PC-3 (cell line): ENCODE data around the gene MAST4. TPM values are rescaled to one million over a fixed set of nuclear protein-coding genes. Genes with fewer than 3 reads are reported as not detected.

Source experiments
- ATAC-seq: fragments of 200-7000 bp; cut with Tn5 transposase; 2 replicates; pipeline ENCODE4 v1.9.1; 2020; ENCODE audit warnings: mild to moderate bottlenecking, moderate library complexity
- BruUV-seq: library from RNA; stranded (reverse); fragments of 400-500 nt; replicated peaks from 2 replicates; lab custom pipeline; 2021; lab: Mats Ljungman, UMichigan
- CTCF ChIA-PET: fragments of 300-600 bp; sonication (Branson Sonifier 250); formaldehyde crosslinking; loops from one replicate; lab custom pipeline; 2022; ENCODE audit warnings: antibody characterized with exemption; lab: Charles Lee
- POLR2A ChIA-PET: fragments of 300-600 bp; sonication (Branson Sonifier 250); formaldehyde crosslinking; loops from one replicate; lab custom pipeline; 2022; ENCODE audit warnings: antibody characterized with exemption; ENCODE audit not compliant: unreplicated experiment; lab: Charles Lee
- DNase-seq: peaks from one replicate; pipeline ENCODE4 v3.0.0-alpha.2; 2015
- H2AFZ ChIP-seq: fragments of 300-600 bp; sonication (generic); 2 replicates; pipeline ENCODE4 v1.6.0; 2016; ENCODE audit warnings: antibody characterized with exemption, low read length
- H3F3A ChIP-seq: fragments of 300-600 bp; sonication (generic); one replicate; pipeline ENCODE4 v1.6.0; 2017; ENCODE audit warnings: antibody characterized with exemption, low read length, control low read depth, mild to moderate bottlenecking; ENCODE audit not compliant: unreplicated experiment
- H3K27ac ChIP-seq: fragments of 300-600 bp; sonication (generic); 2 replicates; pipeline ENCODE4 v1.5.1; 2016; ENCODE audit warnings: mild to moderate bottlenecking, low read length
- H3K27me3 ChIP-seq: fragments of 300-600 bp; sonication (generic); 2 replicates; pipeline ENCODE4 v1.6.1; 2016; ENCODE audit warnings: low read length, mixed read lengths
- H3K36me3 ChIP-seq: fragments of 300-600 bp; sonication (generic); 2 replicates; pipeline ENCODE4 v1.6.1; 2016; ENCODE audit warnings: low read depth, mixed run types, low read length, mixed read lengths
- H3K4me1 ChIP-seq: fragments of 300-600 bp; sonication (generic); 2 replicates; pipeline ENCODE4 v1.5.1; 2016; ENCODE audit warnings: low read length; ENCODE audit not compliant: insufficient read depth
- H3K4me2 ChIP-seq: fragments of 300-600 bp; sonication (generic); 2 replicates; pipeline ENCODE4 v1.6.0; 2016; ENCODE audit warnings: low read length
- H3K4me3 ChIP-seq: fragments of 300-600 bp; sonication (generic); 2 replicates; pipeline ENCODE4 v1.5.1; 2016; ENCODE audit warnings: mild to moderate bottlenecking, low read length, mixed read lengths
- H3K79me2 ChIP-seq: fragments of 300-600 bp; sonication (generic); 2 replicates; pipeline ENCODE4 v1.6.1; 2017; ENCODE audit warnings: low read length, mixed read lengths
- H3K9ac ChIP-seq: fragments of 300-600 bp; sonication (generic); 2 replicates; pipeline ENCODE4 v1.6.0; 2016; ENCODE audit warnings: mild to moderate bottlenecking, low read length
- H3K9me2 ChIP-seq: fragments of 300-600 bp; sonication (generic); replicated peaks from 2 replicates; pipeline ENCODE4 v1.6.1; 2016; ENCODE audit warnings: mixed run types, low read length, mixed read lengths
- H3K9me3 ChIP-seq: fragments of 300-600 bp; sonication (generic); 2 replicates; pipeline ENCODE4 v1.6.1; 2016; ENCODE audit warnings: low read length, mixed read lengths
- H4K20me1 ChIP-seq: fragments of 300-600 bp; sonication (generic); 2 replicates; pipeline ENCODE4 v1.6.1; 2016; ENCODE audit warnings: low read length, mixed read lengths
- CTCF ChIP-seq: fragments of 300-600 bp; sonication (generic); conservative IDR thresholded peaks from 2 replicates; pipeline ENCODE4 v1.5.1; 2017; ENCODE audit warnings: antibody characterized with exemption, low read depth, mild to moderate bottlenecking, low read length
- EZH2 ChIP-seq: fragments of 300-600 bp; sonication (generic); IDR thresholded peaks from one replicate; pipeline ENCODE4 v1.6.1; 2017; ENCODE audit warnings: antibody characterized with exemption, mild to moderate bottlenecking, low read length; ENCODE audit not compliant: unreplicated experiment
- EZH2phosphoT487 ChIP-seq: fragments of 300-600 bp; sonication (generic); IDR thresholded peaks from 2 replicates; pipeline ENCODE4 v1.6.1; 2018; ENCODE audit warnings: mild to moderate bottlenecking, antibody characterized with exemption, low read length, borderline replicate concordance
- intact Hi-C: fragments of 100-400 bp; cut with micrococcal nuclease; formaldehyde crosslinking; loops from 2 replicates; pipeline ENCODE4 v1.9.0; 2023
- total RNA-seq: library from RNA; depleted of rRNA; stranded (reverse); fragments of >200 nt; gene quantifications from 2 replicates; pipeline ENCODE4 v1.2.3, GENCODE V29; 2014

The MAST4 gene
- total RNA-seq, 1 experiment from 2014 or later: 7.9 TPM

- no peak overlapping the region for H2AFZ ChIP-seq
- no peaks in the 10 kb centered on the region for H3F3A ChIP-seq
- no peaks in the 10 kb centered on the region for H3K27me3 ChIP-seq
- no peaks in the 10 kb centered on the region for H3K79me2 ChIP-seq
- no peak overlapping the region for H3K27ac ChIP-seq
- no peaks in the 10 kb centered on the region for H3K36me3 ChIP-seq
- TF ChIP-seq EZH2 (no peak), EZH2phosphoT487 (no peak), CTCF (no peak)
- H3K4me2 ChIP-seq: no peak overlapping the region
- no peaks in the 10 kb centered on the region for H3K9me3 ChIP-seq
- BruUV-seq: no TSS peak
- no peaks in the 10 kb centered on the region for H3K9me2 ChIP-seq
- CTCF ChIA-PET: no interaction called here
- peak; percentile 25 for DNase-seq
- no peak overlapping the region for H3K4me3 ChIP-seq
- intact Hi-C loops: no loop called here
- H3K4me1 ChIP-seq: peaks cover 20% of the 10 kb centered on the region
- POLR2A ChIA-PET: no interaction called here
- H3K9ac ChIP-seq: no peak overlapping the region
- H4K20me1 ChIP-seq: no peaks in the 10 kb centered on the region
- no peak for ATAC-seq
Measured at GRCh38 chr5:67092535-67092934, 496.3 kb downstream of the MAST4 start.

- intact Hi-C loops: no loop called here
- Histone ChIP-seq H3K4me1 (peaks cover 20% of the 10 kb centered on the region), H3K79me2 (no peaks in the 10 kb centered on the region)
Measured at GRCh38 chr5:67093279-67093678, 497.1 kb downstream of the MAST4 start.

More at GRCh38 chr5:67093279-67093678, 497.1 kb downstream of the MAST4 start:
- H3K27ac ChIP-seq: no peak overlapping the region
- H3K36me3 ChIP-seq: no peaks in the 10 kb centered on the region
- CTCF ChIA-PET: no interaction called here
- no peaks in the 10 kb centered on the region for H3K9me2 ChIP-seq
- ATAC-seq (no peak), DNase-seq (no peak)
- BruUV-seq: no TSS peak
- no peak overlapping the region for H2AFZ ChIP-seq
- no peak for TF ChIP-seq CTCF
- no peak for TF ChIP-seq EZH2phosphoT487
- no peak for TF ChIP-seq EZH2
- H3K4me2 ChIP-seq: no peak overlapping the region
- H3K4me3 ChIP-seq: no peak overlapping the region
- H4K20me1 ChIP-seq: no peaks in the 10 kb centered on the region
- H3K9me3 ChIP-seq: no peaks in the 10 kb centered on the region
- no peak overlapping the region for H3K9ac ChIP-seq
- H3K27me3 ChIP-seq: no peaks in the 10 kb centered on the region
- H3F3A ChIP-seq: no peaks in the 10 kb centered on the region
- POLR2A ChIA-PET: no interaction called here
